Panc1 (cell line): ENCODE results near the gene MT4. TPM values are rescaled to one million over a fixed set of nuclear protein-coding genes. Genes with fewer than 3 reads are reported as not detected.

Experiments
- ATAC-seq: fragments of 200-7000 bp; cut with Tn5 transposase; 2 replicates; pipeline ENCODE4 v1.9.1; 2020; ENCODE audit warnings: mild to moderate bottlenecking, moderate library complexity
- BruUV-seq: library from RNA; stranded (reverse); fragments of 400-500 nt; replicated peaks from 2 replicates; lab custom pipeline; 2021; lab: Mats Ljungman, UMichigan
- CTCF ChIA-PET: fragments of 300-600 bp; sonication (Branson Sonifier 250); formaldehyde crosslinking; loops from one replicate; lab custom pipeline; 2022; ENCODE audit warnings: antibody characterized with exemption; lab: Charles Lee
- POLR2A ChIA-PET: fragments of 300-600 bp; sonication (Branson Sonifier 250); formaldehyde crosslinking; loops from one replicate; lab custom pipeline; 2022; ENCODE audit warnings: antibody characterized with exemption; lab: Charles Lee
- DNase-seq: peaks from one replicate; pipeline ENCODE4 v3.0.0-alpha.2; 2010; ENCODE audit warnings: low read depth, low spot score
- H3K27ac ChIP-seq: 2 replicates; pipeline ENCODE4 v1.5.1; 2011; ENCODE audit warnings: mild to moderate bottlenecking, low read length, inconsistent platforms
- H3K27me3 ChIP-seq: fragments of 200-500 bp; sonication (Bioruptor generic); 2 replicates; pipeline ENCODE4 v1.6.0; 2014; ENCODE audit warnings: low read length, inconsistent platforms; ENCODE audit not compliant: control insufficient read depth, insufficient read depth
- H3K36me3 ChIP-seq: fragments of 200-500 bp; sonication (Bioruptor generic); 2 replicates; pipeline ENCODE4 v1.5.1; 2014; ENCODE audit warnings: inconsistent platforms, mild to moderate bottlenecking, low read length, moderate library complexity; ENCODE audit not compliant: control insufficient read depth, insufficient read depth
- H3K4me1 ChIP-seq: 2 replicates; pipeline ENCODE4 v1.5.1; 2011; ENCODE audit warnings: inconsistent platforms, mild to moderate bottlenecking, low read length, moderate library complexity; ENCODE audit not compliant: control insufficient read depth, insufficient read depth
- H3K4me3 ChIP-seq, 2 experiments: 2 replicates each; pipeline ENCODE4 v1.5.1; 2011 to 2012; ENCODE audit warnings: low read depth in 2 of 2, low read length in 2 of 2, mild to moderate bottlenecking in 2 of 2, inconsistent platforms in 1 of 2, moderate library complexity in 1 of 2
- H3K9me3 ChIP-seq: fragments of 200-500 bp; sonication (Bioruptor generic); 2 replicates; pipeline ENCODE4 v1.5.1; 2014; ENCODE audit warnings: low read depth, mild to moderate bottlenecking, inconsistent platforms, low read length, moderate library complexity; ENCODE audit not compliant: control insufficient read depth, insufficient read depth
- POLR2AphosphoS5 ChIP-seq: IDR thresholded peaks from 2 replicates; pipeline ENCODE4 v1.6.1; 2012; ENCODE audit warnings: mild to moderate bottlenecking, low read depth, low read length, moderate library complexity
- REST ChIP-seq, 2 experiments: IDR thresholded peaks; 2 replicates each; pipeline ENCODE4 v1.6.1; 2011 to 2012; ENCODE audit warnings: low read depth in 2 of 2, control low read depth in 1 of 2, low read length in 1 of 2, mild to moderate bottlenecking in 1 of 2, moderate library complexity in 1 of 2; ENCODE audit not compliant: insufficient read depth in 1 of 2
- SIN3A ChIP-seq: IDR thresholded peaks from 2 replicates; pipeline ENCODE4 v1.6.1; 2012; ENCODE audit warnings: low read depth, mild to moderate bottlenecking, low read length, moderate library complexity, borderline replicate concordance; ENCODE audit not compliant: insufficient read depth
- TCF7L2 ChIP-seq: IDR thresholded peaks from 2 replicates; pipeline ENCODE4 v1.6.1; 2011; ENCODE audit warnings: mild to moderate bottlenecking, low read depth, low read length, inconsistent platforms
- in situ Hi-C: cut with HindIII; loops from 2 replicates; pipeline ENCODE4 v1.10.0; 2016; ENCODE audit warnings: low sequenced_read_pairs, low pct_unique_long_range_greater_than_20kb
- intact Hi-C: fragments of 100-400 bp; cut with micrococcal nuclease; formaldehyde crosslinking; loops from one replicate; pipeline ENCODE4 v1.10.0; 2022; ENCODE audit not compliant: unreplicated experiment
- total RNA-seq: library from RNA; stranded (reverse); gene quantifications from one replicate; pipeline ENCODE4 v1.2.1, GENCODE V29; 2021; ENCODE audit not compliant: unreplicated experiment
- TF ChIP-seq, protein P1 (sequence below): fragments of 450-650 bp; IDR thresholded peaks from 2 replicates; pipeline ENCODE4 v1.5.1; 2017; ENCODE audit warnings: mild to moderate bottlenecking

Gene MT4
- total RNA-seq, 1 experiment from 2014 or later = not detected

GRCh38 chr16:56558024-56558747, 6.7 kb upstream of the MT4 start:
- intact Hi-C loops (no loop called here), in situ Hi-C loops (no loop called here)
- no peaks in the 10 kb centered on the region for H3K4me1 ChIP-seq
- TF ChIP-seq TCF7L2 (no peak), SIN3A (no peak)
- TF ChIP-seq, protein P1, sequence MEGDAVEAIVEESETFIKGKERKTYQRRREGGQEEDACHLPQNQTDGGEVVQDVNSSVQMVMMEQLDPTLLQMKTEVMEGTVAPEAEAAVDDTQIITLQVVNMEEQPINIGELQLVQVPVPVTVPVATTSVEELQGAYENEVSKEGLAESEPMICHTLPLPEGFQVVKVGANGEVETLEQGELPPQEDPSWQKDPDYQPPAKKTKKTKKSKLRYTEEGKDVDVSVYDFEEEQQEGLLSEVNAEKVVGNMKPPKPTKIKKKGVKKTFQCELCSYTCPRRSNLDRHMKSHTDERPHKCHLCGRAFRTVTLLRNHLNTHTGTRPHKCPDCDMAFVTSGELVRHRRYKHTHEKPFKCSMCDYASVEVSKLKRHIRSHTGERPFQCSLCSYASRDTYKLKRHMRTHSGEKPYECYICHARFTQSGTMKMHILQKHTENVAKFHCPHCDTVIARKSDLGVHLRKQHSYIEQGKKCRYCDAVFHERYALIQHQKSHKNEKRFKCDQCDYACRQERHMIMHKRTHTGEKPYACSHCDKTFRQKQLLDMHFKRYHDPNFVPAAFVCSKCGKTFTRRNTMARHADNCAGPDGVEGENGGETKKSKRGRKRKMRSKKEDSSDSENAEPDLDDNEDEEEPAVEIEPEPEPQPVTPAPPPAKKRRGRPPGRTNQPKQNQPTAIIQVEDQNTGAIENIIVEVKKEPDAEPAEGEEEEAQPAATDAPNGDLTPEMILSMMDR = no peak
- no peak overlapping the region for H3K4me3 ChIP-seq
- H3K27ac ChIP-seq = no peak overlapping the region
- no peak for ATAC-seq
- no peaks in the 10 kb centered on the region for H3K9me3 ChIP-seq
- H3K36me3 ChIP-seq = no peaks in the 10 kb centered on the region
- ChIA-PET CTCF (no interaction called here), POLR2A (interaction anchor here (0.6 kb wide), 1 partner anchor 64 kb away, joined by 8 read pairs; no protein-coding TSS in a partner anchor)
- BruUV-seq = no TSS peak
- no peaks in the 10 kb centered on the region for H3K27me3 ChIP-seq
- no peak for DNase-seq

DNA sequence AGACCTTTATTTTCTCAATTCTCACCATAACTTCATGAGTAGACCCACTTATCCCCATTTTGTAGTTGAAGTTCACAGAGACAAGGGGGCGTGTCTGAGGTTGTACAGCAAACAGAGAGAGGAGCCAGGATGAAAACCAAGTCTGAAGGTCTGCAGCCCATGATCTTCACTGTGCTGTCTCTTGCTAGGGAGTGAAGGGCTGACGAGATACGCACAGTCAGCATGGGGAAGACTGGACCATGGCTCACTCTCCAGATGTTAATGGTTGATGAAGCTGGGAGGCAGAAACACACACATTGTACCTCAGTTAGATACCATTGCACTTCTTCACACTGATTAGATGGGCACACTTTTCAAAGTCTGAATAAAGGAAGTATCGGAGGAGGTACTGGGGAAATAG, 5.8 kb upstream of the MT4 start:
- TF ChIP-seq TCF7L2 = no peak
- no peak for TF ChIP-seq SIN3A
- TF ChIP-seq, protein P1 = no peak
- TF ChIP-seq REST (IDR thresholded peaks at IDR 0.05; ENCODE audit: insufficient read depth in 1 of 2, low read depth in 2 of 2, low read length in 1 of 2) = no peak
- TF ChIP-seq POLR2AphosphoS5 = no peak
- no peaks in the 10 kb centered on the region for H3K36me3 ChIP-seq
- in situ Hi-C loops = no loop called here
- intact Hi-C loops = no loop called here
- no peaks in the 10 kb centered on the region for H3K27me3 ChIP-seq
- H3K9me3 ChIP-seq = no peaks in the 10 kb centered on the region
- DNase-seq = no peak
- no peak overlapping the region for H3K4me3 ChIP-seq
- no TSS peak for BruUV-seq
- no peaks in the 10 kb centered on the region for H3K4me1 ChIP-seq
- no peak overlapping the region for H3K27ac ChIP-seq
- CTCF ChIA-PET = no interaction called here
- ATAC-seq = no peak
- POLR2A ChIA-PET = no interaction called here
